Omental fat pad (tissue), 4 donors: ENCODE data around the gene ALG9. TPM values are rescaled to one million over a fixed set of nuclear protein-coding genes. Genes with fewer than 3 reads are reported as not detected.
A peak's percentile ranks its signal among the peaks of the same experiment; 100 is the strongest.

ENCODE experiments used
- ATAC-seq: fragments of 150-250 bp; one replicate; pipeline ENCODE4 v1.9.1; 2016; ENCODE audit warnings: mild to moderate bottlenecking, moderate library complexity; ENCODE audit not compliant: low FRiP score
- DNase-seq: peaks from one replicate; pipeline ENCODE4 v3.0.0-alpha.2; 2019; ENCODE audit warnings: low spot score
- total RNA-seq, 4 donors: library from RNA; depleted of rRNA; stranded (reverse); fragments of >200 nt; gene quantifications; one replicate each; pipeline ENCODE4 v1.1.0, GENCODE V29; 2016
- TF ChIP-seq, protein P1 (sequence below), 3 donors: fragments of 450-650 bp; IDR thresholded peaks; one replicate each; pipeline ENCODE4 v1.5.1; 2016 to 2017; ENCODE audit warnings: antibody characterized with exemption in 3 of 3, mild to moderate bottlenecking in 3 of 3, moderate library complexity in 2 of 3

Gene ALG9
- total RNA-seq, 4 donors from 2014 or later, result 21.0 to 168 (median 34.7) TPM

DNA sequence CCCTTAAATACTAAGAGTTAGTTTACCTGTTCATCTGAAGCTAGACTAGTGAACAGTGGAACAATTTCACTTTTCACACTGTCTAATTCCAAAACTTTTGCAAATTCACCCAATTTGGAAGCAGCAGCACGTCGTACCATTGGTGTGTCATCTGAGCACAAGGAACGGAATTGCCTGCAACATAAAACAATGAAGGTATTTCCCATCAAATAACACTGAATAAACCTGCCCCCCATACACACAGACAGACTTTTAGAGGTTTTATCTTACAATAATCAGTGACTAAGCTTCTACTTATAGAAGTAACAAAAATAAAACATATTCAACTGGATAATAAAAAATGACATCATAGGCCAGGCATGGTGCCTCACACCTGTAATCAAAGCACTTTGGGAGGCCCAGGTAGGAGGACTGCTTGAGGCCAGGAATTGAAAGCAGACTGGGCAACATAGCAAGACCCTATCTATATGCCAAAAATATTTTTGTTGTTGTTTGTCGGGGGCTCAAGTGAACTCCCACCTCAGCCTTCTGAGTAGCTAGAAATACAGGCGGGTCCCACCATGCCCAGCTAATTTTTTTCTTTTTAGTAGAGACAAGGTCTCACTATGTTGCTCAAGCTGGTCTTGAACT, 111.5 kb downstream of the ALG9 start:
- no peak for ATAC-seq

DNA sequence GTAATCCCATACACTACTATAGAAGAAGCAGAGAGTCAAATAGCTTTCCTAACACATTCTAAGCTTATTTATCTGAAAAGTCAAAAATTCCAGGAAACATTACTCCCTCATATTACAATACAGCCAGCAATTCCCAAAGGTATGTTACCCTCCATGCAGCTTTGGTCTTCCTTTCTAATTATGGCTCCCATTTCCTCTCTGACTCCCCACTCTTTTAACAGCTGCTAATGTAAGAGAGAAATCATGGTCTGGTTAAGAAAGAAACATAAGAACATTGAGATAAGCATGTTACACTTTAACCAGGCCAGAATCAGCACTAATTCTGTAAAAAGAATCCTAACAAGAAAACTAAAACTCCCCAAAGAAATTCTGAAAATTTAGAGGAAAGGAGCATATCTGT, 112.0 kb downstream of the ALG9 start:
- DNase-seq (no peak), ATAC-seq (no peak)
- TF ChIP-seq, protein P1, sequence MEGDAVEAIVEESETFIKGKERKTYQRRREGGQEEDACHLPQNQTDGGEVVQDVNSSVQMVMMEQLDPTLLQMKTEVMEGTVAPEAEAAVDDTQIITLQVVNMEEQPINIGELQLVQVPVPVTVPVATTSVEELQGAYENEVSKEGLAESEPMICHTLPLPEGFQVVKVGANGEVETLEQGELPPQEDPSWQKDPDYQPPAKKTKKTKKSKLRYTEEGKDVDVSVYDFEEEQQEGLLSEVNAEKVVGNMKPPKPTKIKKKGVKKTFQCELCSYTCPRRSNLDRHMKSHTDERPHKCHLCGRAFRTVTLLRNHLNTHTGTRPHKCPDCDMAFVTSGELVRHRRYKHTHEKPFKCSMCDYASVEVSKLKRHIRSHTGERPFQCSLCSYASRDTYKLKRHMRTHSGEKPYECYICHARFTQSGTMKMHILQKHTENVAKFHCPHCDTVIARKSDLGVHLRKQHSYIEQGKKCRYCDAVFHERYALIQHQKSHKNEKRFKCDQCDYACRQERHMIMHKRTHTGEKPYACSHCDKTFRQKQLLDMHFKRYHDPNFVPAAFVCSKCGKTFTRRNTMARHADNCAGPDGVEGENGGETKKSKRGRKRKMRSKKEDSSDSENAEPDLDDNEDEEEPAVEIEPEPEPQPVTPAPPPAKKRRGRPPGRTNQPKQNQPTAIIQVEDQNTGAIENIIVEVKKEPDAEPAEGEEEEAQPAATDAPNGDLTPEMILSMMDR (IDR thresholded peaks at IDR 0.05), result no peak

More for the DNA sequence above, 111.5 kb downstream of the ALG9 start:
- DNase-seq, result no peak
- TF ChIP-seq, protein P1 (IDR thresholded peaks at IDR 0.05), result no peak

DNA sequence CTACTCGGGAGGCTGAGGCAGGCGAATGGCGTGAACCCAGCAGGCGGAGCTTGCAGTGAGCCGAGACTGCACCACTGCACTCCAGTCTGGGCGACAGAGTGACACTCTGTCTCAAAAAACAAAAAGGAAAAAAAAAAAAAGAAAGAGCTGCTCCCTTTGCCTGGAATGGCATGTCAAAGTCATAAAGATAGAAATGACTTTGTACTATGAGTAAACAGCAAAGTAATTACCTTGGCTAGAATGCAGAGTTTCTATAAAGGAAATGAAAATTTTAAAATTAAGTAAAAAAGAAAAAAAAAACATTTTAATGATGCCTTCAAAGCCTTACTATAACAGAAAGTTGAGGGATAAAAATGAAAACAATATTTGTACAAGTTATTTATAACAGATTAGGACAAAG, 115.3 kb downstream of the ALG9 start:
- DNase-seq (no peak), ATAC-seq (no peak)
- TF ChIP-seq, protein P1 (IDR thresholded peaks at IDR 0.05), result no peak

DNA sequence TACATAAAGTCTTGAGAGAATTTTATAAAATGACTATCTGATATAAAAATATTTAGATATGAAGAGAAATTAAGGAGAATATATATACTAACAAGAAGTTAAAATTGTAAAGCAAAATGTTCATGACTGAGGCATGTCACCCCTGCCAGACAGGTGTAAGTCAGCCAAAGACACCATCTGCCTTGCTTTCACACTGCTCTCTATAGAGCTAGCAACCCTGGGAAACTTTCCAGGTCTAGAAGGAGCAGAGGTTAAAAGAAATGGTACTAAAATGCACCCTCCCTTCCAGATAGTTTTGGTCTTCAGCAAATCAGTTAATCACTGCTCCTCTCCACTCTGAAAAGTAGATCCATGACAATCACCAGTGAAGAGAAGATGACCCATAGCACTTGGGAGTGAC, 121.7 kb downstream of the ALG9 start:
- DNase-seq (no peak), ATAC-seq (no peak)
- TF ChIP-seq, protein P1 (IDR thresholded peaks at IDR 0.05), result no peak

DNA sequence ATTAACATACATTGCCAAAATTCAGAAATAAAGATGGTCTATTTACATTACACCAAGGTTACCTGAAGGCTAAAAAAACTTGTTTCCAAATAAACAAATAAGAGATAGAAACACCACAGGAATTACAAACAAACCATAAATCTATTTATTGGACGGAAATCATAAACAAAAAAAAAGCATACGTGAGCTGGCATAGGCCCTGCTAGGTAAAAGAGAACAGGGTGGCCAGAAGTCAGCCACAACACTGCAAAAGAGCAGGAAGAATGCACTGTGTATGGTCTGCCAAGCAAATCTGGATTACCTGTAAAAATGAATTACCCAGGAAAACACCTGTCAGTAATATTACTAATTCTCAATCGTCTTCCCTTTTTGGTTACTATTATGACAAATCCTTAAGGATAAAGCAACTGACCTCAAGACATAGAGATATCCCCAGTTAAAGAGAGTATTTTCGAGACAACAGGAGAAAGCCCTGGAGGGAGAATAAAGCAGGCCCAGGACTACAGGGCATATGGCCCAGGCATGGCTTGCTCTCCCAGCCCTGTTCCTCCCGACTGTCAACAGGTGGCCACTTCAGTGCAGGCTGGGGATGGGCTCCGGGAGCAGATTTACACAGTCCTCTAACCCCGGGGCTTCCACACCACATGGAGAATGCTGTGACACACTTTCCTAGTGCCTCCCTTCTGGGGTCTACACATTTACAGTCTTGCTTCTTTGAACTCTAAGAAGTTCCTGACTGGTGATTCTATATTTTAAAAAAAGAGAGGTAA, 123.2 kb downstream of the ALG9 start:
- TF ChIP-seq, protein P1 (IDR thresholded peaks at IDR 0.05), result no peak
- DNase-seq (no peak), ATAC-seq (no peak)

DNA sequence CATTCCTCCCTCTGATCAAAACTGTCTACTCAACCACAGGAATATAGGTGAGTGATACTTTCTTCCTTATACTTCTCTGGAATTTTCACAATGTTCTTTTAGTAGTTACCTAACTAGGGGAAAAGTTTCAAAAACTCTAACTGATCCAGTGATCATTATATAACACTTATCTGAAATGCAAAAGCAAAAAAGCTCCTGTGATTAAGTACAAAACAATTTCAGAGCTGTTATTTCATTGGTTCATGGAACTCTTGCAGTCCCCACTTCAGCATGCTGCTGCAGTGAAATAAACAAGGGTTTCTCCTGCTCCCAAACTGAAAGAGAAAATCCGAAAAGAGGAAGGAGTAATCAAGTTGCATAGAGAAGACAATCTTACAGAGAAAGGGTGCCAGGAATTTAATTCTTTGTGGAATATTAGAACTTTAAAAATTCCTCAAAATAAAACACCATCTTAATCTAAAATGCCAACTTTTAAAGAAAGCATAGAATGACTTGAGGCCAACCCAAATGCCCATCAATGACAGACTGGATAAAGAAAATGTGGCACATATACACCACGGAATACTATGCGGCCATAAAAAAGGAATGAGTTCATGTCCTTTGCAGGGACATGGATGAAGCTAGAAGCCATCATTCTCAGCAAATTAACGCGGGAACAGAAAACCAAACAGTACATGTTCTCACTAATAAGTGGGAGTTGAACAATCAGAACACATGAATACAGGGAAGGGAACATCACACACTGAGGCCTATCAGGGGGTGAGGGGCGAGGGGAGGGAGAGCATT, 125.5 kb downstream of the ALG9 start:
- TF ChIP-seq, protein P1 (IDR thresholded peaks at IDR 0.05), result no peak
- ATAC-seq (peak; percentile 63), DNase-seq (no peak)
